Activated naive CD4-positive, alpha-beta T cell treated with Interleukin-2 at 50 U/mL for 16 hours (primary cell): Measurements from ENCODE around the gene CFAP58.

Experiments used
- DNase-seq: peaks from one replicate; pipeline ENCODE4 v3.0.0-alpha.2; 2020

The CFAP58 gene

DNA sequence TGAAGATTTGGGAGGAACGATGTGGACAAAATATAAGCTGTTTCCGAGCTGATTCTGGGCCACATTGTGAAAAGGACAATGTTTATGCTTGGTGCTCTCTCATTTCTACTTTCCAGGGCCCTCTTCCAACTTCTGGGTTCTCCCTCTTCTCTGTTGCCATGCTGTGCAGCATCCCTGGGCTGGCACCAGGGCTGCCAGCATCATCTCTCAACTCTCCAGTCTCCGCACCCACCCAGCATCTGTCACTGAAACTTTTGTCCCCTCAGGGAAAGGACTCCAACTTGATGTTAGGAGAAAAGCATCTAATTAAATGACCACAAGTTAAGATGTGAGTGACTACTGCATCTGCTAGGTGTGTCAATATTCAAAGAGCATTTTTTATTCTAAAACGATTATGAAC is 26.7 kb downstream of the CFAP58 start:
- no peak for DNase-seq

- DNase-seq: no peak
These were observed 33.7 kb downstream of the CFAP58 start for GRCh38 chr10:104387130-104387888.

DNA sequence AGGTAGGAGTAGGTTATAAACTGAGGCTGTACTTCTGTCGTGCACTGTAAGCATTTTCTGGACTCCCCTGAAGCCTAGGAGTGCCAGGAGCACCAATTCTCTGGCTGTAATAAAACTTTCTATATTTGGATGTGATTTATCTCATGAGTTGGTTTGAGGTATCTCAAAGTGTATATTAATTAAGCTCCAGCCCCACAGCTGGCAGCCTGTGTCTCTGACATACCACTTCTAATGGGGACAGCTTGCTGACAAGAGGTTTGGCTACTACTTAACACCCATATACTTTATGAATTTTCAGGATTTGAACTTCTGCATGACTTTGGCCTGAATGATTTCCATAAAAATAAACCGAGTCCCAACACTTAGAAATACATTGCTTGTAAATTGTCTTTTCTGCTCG is 35.2 kb downstream of the CFAP58 start:
- DNase-seq: no peak

- DNase-seq: no peak
These were observed 37.7 kb downstream of the CFAP58 start for GRCh38 chr10:104391150-104391968.

DNA sequence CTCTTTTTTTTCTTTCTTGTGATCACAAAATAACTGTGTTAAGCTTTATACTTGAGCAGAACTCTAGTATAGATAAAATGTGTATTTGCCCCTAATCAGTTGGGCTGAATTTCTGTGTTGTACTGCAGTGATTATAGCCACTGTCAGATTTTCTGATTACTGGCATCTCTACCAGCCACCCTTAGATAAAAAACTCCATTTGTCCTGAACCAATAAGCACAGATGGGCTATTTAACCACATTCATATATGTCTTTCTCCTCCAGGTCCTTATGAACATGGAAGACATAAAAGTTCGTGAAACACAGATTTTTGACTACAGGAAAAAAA is 38.3 kb downstream of the CFAP58 start:
- DNase-seq: no peak

DNA sequence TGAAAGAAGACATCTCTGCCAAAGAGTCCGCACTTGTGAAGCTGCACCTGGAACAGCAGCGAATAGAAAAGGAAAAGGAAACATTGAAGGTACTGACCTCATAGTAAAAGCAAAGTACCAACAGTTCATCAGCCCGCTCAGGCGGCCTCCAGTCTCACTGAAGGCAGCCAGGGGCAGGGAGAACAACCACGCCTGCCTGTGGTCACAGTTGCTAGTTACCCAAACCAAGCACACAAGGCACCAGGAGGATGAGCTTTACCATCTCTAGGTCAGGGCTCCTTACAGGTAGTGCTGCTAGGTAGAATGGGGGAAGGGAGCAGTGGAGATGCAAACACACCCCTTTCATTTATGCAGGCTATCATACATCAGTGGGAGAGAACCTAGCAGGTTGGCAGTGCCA is 39.8 kb downstream of the CFAP58 start:
- no peak for DNase-seq

DNA sequence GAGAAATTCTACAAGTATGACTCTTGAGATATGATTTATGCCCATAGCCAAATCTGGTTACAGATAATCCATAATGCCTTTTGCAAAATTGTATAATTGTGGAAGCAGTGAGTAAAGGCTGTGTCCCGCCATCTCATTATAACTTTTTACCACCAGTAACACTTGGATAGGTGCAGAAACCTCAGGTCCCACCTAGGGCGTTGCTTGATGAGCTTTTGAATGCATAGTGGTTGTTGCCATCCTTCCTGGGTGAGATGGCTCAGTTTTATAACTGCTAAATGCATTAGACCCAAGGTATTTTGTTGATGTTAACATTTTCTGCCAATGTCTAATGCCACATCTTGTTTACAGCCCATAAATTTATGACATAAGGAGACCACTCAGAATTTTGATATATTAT is 42.9 kb downstream of the CFAP58 start:
- no peak for DNase-seq

GRCh38 chr10:104403636-104404035 is 50.0 kb downstream of the CFAP58 start:
- no peak for DNase-seq

DNA sequence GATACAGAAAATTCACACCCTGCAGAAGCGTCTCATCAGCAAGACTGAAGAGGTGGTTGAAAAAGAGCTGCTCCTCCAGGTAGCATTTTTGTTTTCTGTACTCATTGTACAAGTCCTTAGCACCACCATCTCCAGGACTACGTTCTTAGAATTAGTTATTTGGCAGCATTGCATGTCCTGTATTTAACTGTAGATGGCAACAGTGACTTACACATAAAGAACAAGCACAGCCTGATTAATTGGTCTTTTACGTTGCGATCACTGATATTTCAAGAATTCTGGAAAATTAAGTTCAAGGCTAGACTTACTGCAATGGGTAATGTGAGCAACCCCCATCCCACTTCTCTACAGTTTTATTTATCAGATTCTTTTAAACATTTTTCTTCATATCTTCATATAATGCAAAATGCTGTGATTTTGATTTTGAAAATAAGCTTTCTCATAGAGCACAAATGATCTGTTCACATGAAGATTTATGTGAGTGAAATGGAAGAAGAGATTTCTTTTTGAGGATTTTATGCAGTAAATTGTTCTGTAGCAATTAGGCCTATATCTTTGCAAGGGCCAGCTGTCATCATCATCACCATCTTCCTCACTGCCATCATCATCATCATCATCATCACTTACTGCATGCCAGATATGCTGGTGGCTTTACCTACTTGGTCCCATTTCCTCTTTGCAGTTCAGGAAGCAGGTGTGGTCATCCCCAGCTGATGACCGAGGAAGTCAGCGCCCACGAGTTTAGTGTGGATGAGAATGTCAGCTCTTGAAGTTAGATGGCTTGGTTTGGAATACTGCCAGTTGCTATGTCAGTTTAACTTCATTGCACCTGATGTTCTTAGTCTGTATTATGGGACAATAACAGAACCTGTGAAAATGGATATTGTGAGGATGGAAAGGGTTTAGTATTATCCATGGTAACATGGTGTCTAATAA is 53.4 kb downstream of the CFAP58 start:
- no peak for DNase-seq

DNA sequence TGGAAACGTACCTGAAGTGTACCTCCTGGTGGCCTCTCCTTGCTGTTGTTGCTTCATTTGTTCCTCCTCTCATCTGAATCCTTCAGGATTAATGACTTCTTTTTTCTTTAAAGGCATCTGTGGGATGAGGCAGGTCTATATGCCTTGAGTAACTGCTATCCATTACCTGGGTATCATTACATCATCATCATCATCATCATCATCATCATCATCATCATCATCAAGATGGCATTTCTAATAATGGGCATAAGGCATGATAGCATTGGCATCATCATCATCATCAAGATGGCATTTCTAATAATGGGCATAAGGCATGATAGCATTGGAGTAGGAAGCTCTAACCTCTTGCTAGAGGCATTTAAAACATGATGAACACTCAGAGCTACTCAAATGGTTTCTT is 59.9 kb downstream of the CFAP58 start:
- DNase-seq: no peak

DNA sequence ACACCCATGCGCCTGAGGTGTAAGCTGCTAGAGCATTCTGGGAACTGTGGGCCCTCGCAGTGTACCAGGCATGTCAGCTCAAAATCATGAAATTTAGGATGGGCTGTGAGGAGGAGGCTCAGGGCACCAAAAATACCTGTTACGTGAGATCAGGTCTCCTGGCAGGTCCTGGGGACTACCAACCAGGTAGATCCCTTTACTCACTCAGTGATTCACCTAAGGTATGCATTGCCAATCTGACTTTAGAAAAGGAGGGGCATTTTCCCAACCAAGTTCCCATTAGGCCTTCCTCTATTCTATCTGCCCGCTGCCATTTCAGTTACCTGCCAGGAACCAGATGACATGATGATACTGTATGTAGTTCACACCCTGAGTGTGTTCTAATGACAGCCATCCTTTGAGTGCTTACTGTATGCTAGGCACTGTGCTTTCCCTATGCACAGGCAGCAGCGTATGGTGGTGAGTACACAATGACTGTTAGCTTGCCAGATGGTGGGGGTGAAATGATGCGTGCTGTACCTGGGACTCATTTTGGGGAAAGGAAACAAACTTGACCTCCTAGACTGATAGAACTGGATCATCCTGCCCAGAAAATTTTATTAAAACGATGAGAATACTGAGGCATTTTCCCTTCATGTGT is 62.0 kb downstream of the CFAP58 start:
- DNase-seq: no peak

DNA sequence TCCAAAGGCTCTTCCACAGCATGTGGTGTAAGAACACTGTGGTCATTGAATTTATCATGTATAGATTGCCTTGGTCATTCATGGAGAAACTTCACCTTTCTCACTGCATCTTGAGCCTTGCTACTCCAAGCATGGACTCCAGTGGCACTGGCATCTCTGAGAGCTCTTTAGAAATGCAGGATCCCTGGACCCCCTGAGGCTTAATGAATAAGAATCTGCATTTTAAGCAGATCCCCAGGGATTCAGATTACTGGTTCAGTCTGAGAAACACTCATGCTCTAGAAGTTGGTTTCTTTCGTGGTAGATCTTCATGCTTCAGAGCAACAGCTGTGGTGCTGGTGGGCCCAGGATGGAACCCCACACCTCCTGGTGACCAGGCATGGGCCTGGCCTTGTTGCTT is 63.2 kb downstream of the CFAP58 start:
- no peak for DNase-seq

GRCh38 chr10:104417637-104418292 is 64.1 kb downstream of the CFAP58 start:
- DNase-seq: no peak

DNA sequence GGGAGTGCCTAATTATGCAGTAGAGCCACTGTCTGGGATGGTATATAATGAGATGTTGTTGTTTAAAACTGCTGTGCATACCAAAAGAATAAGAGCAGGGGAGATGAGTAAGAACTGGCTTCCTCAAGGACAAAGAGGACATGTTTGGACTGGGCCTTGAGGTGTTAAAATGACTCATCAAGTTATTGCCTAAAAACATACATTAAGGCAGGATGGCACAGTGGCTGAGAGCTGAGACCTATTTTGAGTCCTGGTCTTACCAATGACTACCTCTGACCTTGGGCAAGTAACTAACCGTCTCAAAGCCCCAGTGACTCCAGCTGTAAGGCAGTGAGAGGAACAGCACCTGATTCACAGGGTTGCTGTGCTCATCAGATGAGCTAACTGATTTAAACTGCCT is 71.1 kb downstream of the CFAP58 start:
- no peak for DNase-seq

- no peak for DNase-seq
These were observed 74.4 kb downstream of the CFAP58 start for GRCh38 chr10:104427989-104428388.

DNA sequence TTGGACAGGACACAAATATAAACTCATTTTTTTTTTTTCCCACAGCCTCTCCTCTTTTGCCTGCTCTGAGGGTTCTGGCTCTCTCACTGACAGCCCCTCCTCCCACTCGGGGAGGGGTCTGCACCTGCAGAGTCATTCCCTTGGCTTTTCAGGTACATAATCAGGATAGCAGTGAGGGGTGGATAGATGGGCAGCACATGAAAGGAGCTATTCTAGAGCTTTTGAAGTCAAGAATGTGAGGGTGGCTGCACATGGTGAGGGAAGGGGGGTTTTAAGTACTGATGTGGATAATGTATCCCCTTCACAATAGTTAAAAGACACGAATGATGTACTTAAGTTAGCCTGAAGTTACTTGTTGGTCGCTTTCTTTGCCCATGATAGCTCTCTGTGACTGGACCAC is 76.2 kb downstream of the CFAP58 start:
- DNase-seq: no peak

DNA sequence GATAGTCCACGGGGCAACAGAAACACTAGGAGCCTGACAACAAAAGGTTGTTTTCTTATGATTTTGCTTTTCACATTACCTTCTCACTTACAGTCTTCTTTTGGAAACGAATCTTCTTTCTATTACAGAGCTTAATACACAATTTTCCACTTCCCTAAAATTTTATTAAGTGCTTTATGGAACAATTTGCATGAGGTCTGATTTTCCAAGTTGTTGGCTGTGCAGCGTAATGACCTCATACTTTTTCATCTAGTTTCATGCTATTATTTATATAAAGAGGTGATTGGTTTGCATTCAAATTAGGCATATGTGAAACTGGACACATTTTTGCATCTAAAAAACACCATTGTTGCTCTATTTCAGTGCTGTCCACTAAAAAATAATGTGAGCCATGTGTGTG is 76.7 kb downstream of the CFAP58 start:
- DNase-seq: no peak

- no peak for DNase-seq
These were observed 80.0 kb downstream of the CFAP58 start for GRCh38 chr10:104433669-104434068.

- no peak for DNase-seq
These were observed 81.0 kb downstream of the CFAP58 start for GRCh38 chr10:104434601-104435000.

DNA sequence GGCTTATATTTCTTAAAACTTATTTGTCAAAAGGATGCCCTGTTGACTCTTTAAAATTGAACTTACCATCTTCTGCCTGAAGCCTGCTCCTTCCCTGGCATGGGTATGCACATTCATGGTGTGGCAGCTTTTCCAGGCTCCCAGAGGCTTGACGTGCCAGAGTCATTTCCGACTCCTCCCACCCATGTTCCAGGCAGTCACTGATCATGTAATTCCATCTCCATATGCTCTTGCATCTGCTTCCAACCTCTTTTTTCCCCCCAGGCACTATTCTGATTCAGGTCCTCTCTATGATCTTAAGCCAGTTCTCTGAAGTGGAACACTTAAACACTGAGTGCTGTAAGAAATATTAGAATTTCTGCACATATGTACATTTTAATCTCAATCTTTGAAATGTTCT is 82.2 kb downstream of the CFAP58 start:
- no peak for DNase-seq

GRCh38 chr10:104437226-104437625 is 83.6 kb downstream of the CFAP58 start:
- no peak for DNase-seq

DNA sequence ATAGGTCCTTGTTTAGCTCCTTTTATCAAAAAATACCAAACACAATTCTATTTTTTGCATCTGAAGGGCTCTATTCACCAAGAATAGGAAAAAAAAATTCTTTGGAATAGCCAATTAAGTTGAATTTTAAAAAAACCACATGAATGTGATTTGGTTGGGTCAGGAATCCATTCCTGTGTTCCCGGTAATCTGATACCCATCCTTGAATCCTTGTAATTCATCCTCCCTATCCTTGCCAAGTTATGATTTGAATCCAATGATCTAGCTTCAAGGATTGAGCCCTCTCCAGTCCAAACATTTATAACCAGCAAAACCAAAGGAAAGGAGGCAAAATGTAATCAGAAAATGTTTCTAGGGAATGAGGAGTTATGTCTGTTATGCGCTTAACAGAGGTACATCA is 86.6 kb downstream of the CFAP58 start:
- no peak for DNase-seq
